Glutamatergic neuron (in vitro differentiated cells): ENCODE data around the gene SYNE1. TPM values are rescaled to one million over a fixed set of nuclear protein-coding genes. Genes with fewer than 3 reads are reported as not detected.
"Not testable (repeated sequence)": the region's sequence is repeated elsewhere in the genome, so short reads cannot be mapped to it uniquely, and the experiment has no call there.

Source experiments
- DNase-seq: peaks from one replicate; pipeline ENCODE4 v3.0.0; 2022
- H3K27ac Mint-ChIP-seq: one replicate; pipeline ENCODE4 v1.8.0; 2020; ENCODE audit warnings: mild to moderate bottlenecking, mixed read lengths, inconsistent platforms; ENCODE audit not compliant: unreplicated experiment
- H3K27me3 Mint-ChIP-seq: one replicate; pipeline ENCODE4 v1.8.0; 2020; ENCODE audit warnings: mild to moderate bottlenecking, moderate library complexity, mixed read lengths, inconsistent platforms; ENCODE audit not compliant: unreplicated experiment
- H3K36me3 Mint-ChIP-seq: one replicate; pipeline ENCODE4 v1.8.0; 2020; ENCODE audit warnings: mild to moderate bottlenecking, mixed read lengths, inconsistent platforms; ENCODE audit not compliant: unreplicated experiment
- H3K4me1 Mint-ChIP-seq: one replicate; pipeline ENCODE4 v1.8.0; 2020; ENCODE audit warnings: mild to moderate bottlenecking, low read depth, mixed read lengths, inconsistent platforms; ENCODE audit not compliant: unreplicated experiment
- H3K4me3 Mint-ChIP-seq: one replicate; pipeline ENCODE4 v1.8.0; 2020; ENCODE audit warnings: mild to moderate bottlenecking, mixed read lengths, inconsistent platforms; ENCODE audit not compliant: unreplicated experiment
- H3K9me3 Mint-ChIP-seq: one replicate; pipeline ENCODE4 v1.8.0; 2020; ENCODE audit warnings: mild to moderate bottlenecking, moderate library complexity, mixed read lengths, inconsistent platforms; ENCODE audit not compliant: unreplicated experiment
- total RNA-seq: library from RNA; stranded (reverse); fragmentation: NEBNext Ultra II Directional; extraction: Animal tissue kit (Norgen Biotek cat#: 25700); gene quantifications from one replicate; pipeline ENCODE4 v1.2.1, GENCODE V29; 2021; ENCODE audit not compliant: unreplicated experiment
- TF ChIP-seq, protein P1 (sequence below): fragments of 200-600 bp; sonication (generic); IDR thresholded peaks from one replicate; pipeline ENCODE4 v1.5.0; 2021; ENCODE audit not compliant: partially characterized antibody, unreplicated experiment

Gene SYNE1
- total RNA-seq, 1 donor from 2014 or later = 23.4 TPM

DNA sequence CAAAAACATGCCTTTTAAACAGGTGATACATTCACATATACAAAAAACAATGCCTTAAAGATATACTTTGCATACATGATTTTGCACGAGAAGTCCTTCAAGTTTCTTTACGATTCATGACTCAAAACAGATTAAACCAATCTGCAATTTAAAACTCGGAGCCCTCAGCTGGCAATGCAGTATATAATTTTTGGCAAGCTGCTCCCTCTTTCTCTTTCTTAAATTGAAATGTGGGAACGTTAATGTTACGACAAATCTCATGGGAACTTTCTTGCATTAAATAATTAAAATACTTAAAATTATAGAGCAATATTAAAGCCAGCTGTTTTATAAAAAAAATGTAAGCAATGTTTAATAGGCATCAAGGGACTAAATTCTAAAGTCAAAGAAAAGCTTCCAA is 495.1 kb downstream of the SYNE1 start:
- peaks cover 2% of the 10 kb centered on the region for H3K27me3 Mint-ChIP-seq
- H3K9me3 Mint-ChIP-seq = no peaks in the 10 kb centered on the region
- no peaks in the 10 kb centered on the region for H3K36me3 Mint-ChIP-seq
- DNase-seq = no peak
- H3K27ac Mint-ChIP-seq = no peak overlapping the region
- peaks cover 5% of the 10 kb centered on the region for H3K4me1 Mint-ChIP-seq
- TF ChIP-seq, protein P1, sequence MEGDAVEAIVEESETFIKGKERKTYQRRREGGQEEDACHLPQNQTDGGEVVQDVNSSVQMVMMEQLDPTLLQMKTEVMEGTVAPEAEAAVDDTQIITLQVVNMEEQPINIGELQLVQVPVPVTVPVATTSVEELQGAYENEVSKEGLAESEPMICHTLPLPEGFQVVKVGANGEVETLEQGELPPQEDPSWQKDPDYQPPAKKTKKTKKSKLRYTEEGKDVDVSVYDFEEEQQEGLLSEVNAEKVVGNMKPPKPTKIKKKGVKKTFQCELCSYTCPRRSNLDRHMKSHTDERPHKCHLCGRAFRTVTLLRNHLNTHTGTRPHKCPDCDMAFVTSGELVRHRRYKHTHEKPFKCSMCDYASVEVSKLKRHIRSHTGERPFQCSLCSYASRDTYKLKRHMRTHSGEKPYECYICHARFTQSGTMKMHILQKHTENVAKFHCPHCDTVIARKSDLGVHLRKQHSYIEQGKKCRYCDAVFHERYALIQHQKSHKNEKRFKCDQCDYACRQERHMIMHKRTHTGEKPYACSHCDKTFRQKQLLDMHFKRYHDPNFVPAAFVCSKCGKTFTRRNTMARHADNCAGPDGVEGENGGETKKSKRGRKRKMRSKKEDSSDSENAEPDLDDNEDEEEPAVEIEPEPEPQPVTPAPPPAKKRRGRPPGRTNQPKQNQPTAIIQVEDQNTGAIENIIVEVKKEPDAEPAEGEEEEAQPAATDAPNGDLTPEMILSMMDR = no peak
- no peak overlapping the region for H3K4me3 Mint-ChIP-seq

DNA sequence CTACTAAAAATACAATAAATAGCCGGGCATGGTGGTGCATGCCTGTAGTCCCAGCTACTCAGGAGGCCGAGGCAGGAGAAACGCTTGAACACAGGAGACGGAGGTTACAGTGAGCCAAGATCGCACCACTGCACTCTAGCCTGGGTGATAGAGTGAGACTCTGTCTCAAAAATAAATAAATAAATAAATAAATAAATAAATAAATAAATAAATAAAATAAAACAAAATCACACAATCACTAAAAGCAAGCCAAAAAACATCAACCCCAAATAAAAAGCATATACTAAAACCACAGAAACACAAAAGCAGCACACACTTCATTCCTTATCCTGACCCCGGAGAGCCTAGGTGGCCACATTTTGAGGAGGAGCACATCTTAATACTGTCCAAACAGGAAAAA is 498.8 kb downstream of the SYNE1 start:
- not testable (repeated sequence) for DNase-seq, H3K4me1 Mint-ChIP-seq, H3K36me3 Mint-ChIP-seq, H3K4me3 Mint-ChIP-seq, H3K9me3 Mint-ChIP-seq, H3K27ac Mint-ChIP-seq, H3K27me3 Mint-ChIP-seq

DNA sequence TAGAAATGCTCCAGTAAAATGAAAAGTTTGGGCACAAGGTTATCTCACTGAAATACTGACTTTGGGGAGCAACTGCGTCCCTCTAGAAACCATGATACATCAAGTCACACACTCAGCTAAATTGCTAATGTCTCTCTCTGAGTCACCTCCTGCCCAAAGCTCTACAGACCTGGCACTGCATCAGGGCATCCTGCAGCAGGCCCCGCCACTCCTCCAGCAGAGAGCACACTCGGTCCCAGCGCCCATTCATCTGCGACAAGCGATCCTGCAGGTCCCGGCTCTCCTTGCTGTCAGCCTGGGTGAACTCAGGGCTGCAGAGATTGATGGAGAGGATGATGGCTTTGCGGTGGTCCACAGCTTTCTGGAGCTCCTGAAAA is 500.7 kb downstream of the SYNE1 start:
- no peak for DNase-seq
- Mint-ChIP-seq H3K4me3 (no peak overlapping the region), H3K27ac (no peak overlapping the region), H3K9me3 (no peaks in the 10 kb centered on the region), H3K27me3 (no peaks in the 10 kb centered on the region), H3K36me3 (no peaks in the 10 kb centered on the region), H3K4me1 (no peaks in the 10 kb centered on the region)
- TF ChIP-seq, protein P1 = no peak

DNA sequence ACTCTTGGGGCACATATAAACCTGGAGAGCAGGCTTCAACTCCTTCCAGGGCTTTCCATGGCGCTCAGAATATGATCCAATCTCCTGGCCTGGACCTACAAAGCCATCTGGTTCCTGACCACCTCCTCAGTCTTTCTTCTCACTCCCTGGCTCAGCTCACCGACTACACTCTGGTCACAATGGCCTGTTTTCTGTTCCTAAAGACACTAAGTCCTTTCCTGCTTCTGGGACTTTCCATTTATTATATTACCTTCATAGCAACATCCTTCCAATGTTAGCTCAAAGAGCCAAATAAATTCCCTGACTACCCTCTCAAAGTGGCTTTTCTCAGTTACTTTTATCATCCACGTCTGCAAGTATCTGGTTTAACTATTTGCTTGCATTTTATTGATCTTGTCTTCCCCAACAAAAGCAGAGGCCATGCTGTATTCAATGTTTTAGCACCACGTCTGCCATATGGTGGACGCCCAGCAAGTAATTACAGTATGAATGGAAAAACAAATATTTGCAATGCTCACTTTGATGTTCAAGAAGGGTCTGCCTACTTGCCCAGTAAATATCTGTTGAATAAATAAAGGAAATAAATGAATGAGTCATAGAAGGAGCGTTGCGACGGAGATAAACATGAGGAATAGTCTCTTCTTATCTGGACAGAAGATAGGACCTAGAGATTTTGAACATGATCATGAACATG is 501.3 kb downstream of the SYNE1 start:
- no peak for DNase-seq
- H3K36me3 Mint-ChIP-seq = no peaks in the 10 kb centered on the region
- no peaks in the 10 kb centered on the region for H3K9me3 Mint-ChIP-seq
- no peak overlapping the region for H3K4me3 Mint-ChIP-seq
- H3K4me1 Mint-ChIP-seq = no peaks in the 10 kb centered on the region
- H3K27me3 Mint-ChIP-seq = no peaks in the 10 kb centered on the region
- no peak overlapping the region for H3K27ac Mint-ChIP-seq
- TF ChIP-seq, protein P1 = no peak

DNA sequence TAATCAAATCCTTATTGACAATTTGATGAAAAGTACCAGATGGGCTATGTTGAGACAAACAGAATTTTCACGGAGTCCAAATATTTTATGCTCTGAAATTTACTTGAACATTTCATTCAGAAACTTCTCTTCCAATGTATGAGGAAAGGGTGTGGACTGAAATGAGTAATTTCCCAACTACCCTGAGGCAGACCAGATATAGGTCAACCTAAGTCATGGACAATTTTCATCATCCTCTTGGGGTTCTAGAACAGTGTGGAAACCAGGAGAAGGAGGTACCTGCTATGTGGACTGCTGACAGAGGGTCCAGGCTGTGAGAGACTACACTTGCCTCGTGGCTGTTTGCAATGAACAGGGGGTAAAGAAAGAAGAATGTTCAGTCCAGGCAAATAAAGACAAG is 506.7 kb downstream of the SYNE1 start:
- H3K27ac Mint-ChIP-seq = no peak overlapping the region
- H3K4me1 Mint-ChIP-seq = no peaks in the 10 kb centered on the region
- H3K36me3 Mint-ChIP-seq = no peaks in the 10 kb centered on the region
- TF ChIP-seq, protein P1 = no peak
- no peak for DNase-seq
- no peaks in the 10 kb centered on the region for H3K9me3 Mint-ChIP-seq
- H3K4me3 Mint-ChIP-seq = no peak overlapping the region
- H3K27me3 Mint-ChIP-seq = no peaks in the 10 kb centered on the region
